ENCODE results near the gene EXOC3. TPM values are rescaled to one million over a fixed set of nuclear protein-coding genes. Genes with fewer than 3 reads are reported as not detected.

The EXOC3 gene
- total RNA-seq, 1 experiment from 2014 or later = 63.8 TPM

- no peak for DNase-seq
- Mint-ChIP-seq H3K4me1 (ENCODE audit: low read depth, unreplicated experiment) (no peaks in the 10 kb centered on the region), H3K9me3 (ENCODE audit: low read depth, unreplicated experiment) (no peaks in the 10 kb centered on the region), H3K36me3 (ENCODE audit: insufficient read depth, unreplicated experiment) (no peaks in the 10 kb centered on the region), H3K27ac (ENCODE audit: unreplicated experiment) (no peak overlapping the region), H3K4me3 (ENCODE audit: low read depth, unreplicated experiment) (no peak overlapping the region), H3K27me3 (ENCODE audit: unreplicated experiment) (peaks cover 12% of the 10 kb centered on the region)
- BruUV-seq (replicated peaks) = no TSS peak
- intact Hi-C loops (cut with micrococcal nuclease; ENCODE audit: unreplicated experiment) = no loop called here
- no peak for TF ChIP-seq CTCF (IDR thresholded peaks at IDR 0.05; ENCODE audit: unreplicated experiment)
- CTCF ChIA-PET = interaction anchor here (1.1 kb wide), 1 partner anchor 32 kb away, joined by 4 read pairs; no protein-coding TSS in a partner anchor
Measured at GRCh38 chr5:491119-491855, 48.3 kb downstream of the EXOC3 start.

GRCh38 chr5:491856-492155 lies 48.8 kb downstream of the EXOC3 start:
- Mint-ChIP-seq H3K27me3 (ENCODE audit: unreplicated experiment) (peaks cover 13% of the 10 kb centered on the region), H3K9me3 (ENCODE audit: low read depth, unreplicated experiment) (no peaks in the 10 kb centered on the region), H3K36me3 (ENCODE audit: insufficient read depth, unreplicated experiment) (no peaks in the 10 kb centered on the region), H3K27ac (ENCODE audit: unreplicated experiment) (no peak overlapping the region), H3K4me1 (ENCODE audit: low read depth, unreplicated experiment) (no peaks in the 10 kb centered on the region), H3K4me3 (ENCODE audit: low read depth, unreplicated experiment) (no peak overlapping the region)
- intact Hi-C loops (cut with micrococcal nuclease; ENCODE audit: unreplicated experiment) = no loop called here
- no peak for DNase-seq
- CTCF ChIA-PET = no interaction called here
- TF ChIP-seq CTCF (IDR thresholded peaks at IDR 0.05; ENCODE audit: unreplicated experiment) = no peak
- no TSS peak for BruUV-seq (replicated peaks)

- no peaks in the 10 kb centered on the region for H3K9me3 Mint-ChIP-seq (ENCODE audit: low read depth, unreplicated experiment)
- CTCF ChIA-PET = interaction anchor here (1.4 kb wide), 1 partner anchor 21 kb away, joined by 3 read pairs; no protein-coding TSS in a partner anchor
- H3K36me3 Mint-ChIP-seq (ENCODE audit: insufficient read depth, unreplicated experiment) = no peaks in the 10 kb centered on the region
- H3K27ac Mint-ChIP-seq (ENCODE audit: unreplicated experiment) = no peak overlapping the region
- no peak overlapping the region for H3K4me3 Mint-ChIP-seq (ENCODE audit: low read depth, unreplicated experiment)
- no peak for DNase-seq
- H3K4me1 Mint-ChIP-seq (ENCODE audit: low read depth, unreplicated experiment) = no peaks in the 10 kb centered on the region
- BruUV-seq (replicated peaks) = no TSS peak
- TF ChIP-seq CTCF (IDR thresholded peaks at IDR 0.05; ENCODE audit: unreplicated experiment) = no peak
- intact Hi-C loops (cut with micrococcal nuclease; ENCODE audit: unreplicated experiment) = no loop called here
- H3K27me3 Mint-ChIP-seq (ENCODE audit: unreplicated experiment) = peaks cover 19% of the 10 kb centered on the region
Measured at GRCh38 chr5:492314-492893, 49.4 kb downstream of the EXOC3 start.

- CTCF ChIA-PET = interaction anchor here (0.7 to 1.4 kb wide), 2 partner anchors 21 to 125 kb away, joined by 3 read pairs; no protein-coding TSS in a partner anchor
- no peaks in the 10 kb centered on the region for H3K36me3 Mint-ChIP-seq (ENCODE audit: insufficient read depth, unreplicated experiment)
- DNase-seq = no peak
- peaks cover 27% of the 10 kb centered on the region for H3K27me3 Mint-ChIP-seq (ENCODE audit: unreplicated experiment)
- intact Hi-C loops (cut with micrococcal nuclease; ENCODE audit: unreplicated experiment) = no loop called here
- H3K27ac Mint-ChIP-seq (ENCODE audit: unreplicated experiment) = no peak overlapping the region
- TF ChIP-seq CTCF (IDR thresholded peaks at IDR 0.05; ENCODE audit: unreplicated experiment) = no peak
- H3K4me1 Mint-ChIP-seq (ENCODE audit: low read depth, unreplicated experiment) = no peaks in the 10 kb centered on the region
- no peak overlapping the region for H3K4me3 Mint-ChIP-seq (ENCODE audit: low read depth, unreplicated experiment)
- no peaks in the 10 kb centered on the region for H3K9me3 Mint-ChIP-seq (ENCODE audit: low read depth, unreplicated experiment)
- no TSS peak for BruUV-seq (replicated peaks)
Measured at GRCh38 chr5:493119-493701, 50.2 kb downstream of the EXOC3 start.
